CD4-positive, alpha-beta memory T cell (primary cell): ENCODE results near the gene AKAP13. TPM values are rescaled to one million over a fixed set of nuclear protein-coding genes. Genes with fewer than 3 reads are reported as not detected.

ENCODE experiments used
- CTCF ChIA-PET: fragments of 350-600 bp; sonication (Branson Sonifier 250); formaldehyde crosslinking; loops from one replicate; lab custom pipeline; 2021; ENCODE audit warnings: inconsistent platforms; ENCODE audit not compliant: partially characterized antibody; lab: Charles Lee
- POLR2A ChIA-PET: fragments of 350-600 bp; sonication (Branson Sonifier 250); formaldehyde crosslinking; loops from one replicate; lab custom pipeline; 2021; ENCODE audit not compliant: partially characterized antibody; lab: Charles Lee
- DNase-seq, 5 donors: peaks; one replicate each; pipeline versions ENCODE4 v3.0.0 to v3.0.0-alpha.2; 2020 to 2022; ENCODE audit warnings: mixed read lengths in 1 of 5
- H3K27ac ChIP-seq: one replicate; pipeline ENCODE4 v1.7.0; 2013; ENCODE audit warnings: low read depth, low read length
- H3K27me3 ChIP-seq: 2 replicates; pipeline ENCODE4 v1.7.0; 2013; ENCODE audit warnings: mild to moderate bottlenecking, low read length, moderate library complexity; ENCODE audit not compliant: insufficient read depth
- H3K36me3 ChIP-seq: 2 replicates; pipeline ENCODE4 v1.7.0; 2013; ENCODE audit warnings: mild to moderate bottlenecking, low read length, moderate library complexity; ENCODE audit not compliant: insufficient read depth
- H3K4me1 ChIP-seq: 2 replicates; pipeline ENCODE4 v1.7.0; 2013; ENCODE audit warnings: mild to moderate bottlenecking, low read length, moderate library complexity; ENCODE audit not compliant: insufficient read depth
- H3K4me3 ChIP-seq, 2 donors: one replicate each; pipeline ENCODE4 v1.7.0; 2013; ENCODE audit warnings: low read length in 2 of 2, mild to moderate bottlenecking in 1 of 2
- H3K9me3 ChIP-seq, 2 donors: one replicate each; pipeline ENCODE4 v1.7.0; 2013; ENCODE audit warnings: low read length in 2 of 2, control low read depth in 1 of 2; ENCODE audit not compliant: control insufficient read depth in 1 of 2
- H3K27ac Mint-ChIP-seq, 7 donors: one replicate each; pipeline ENCODE4 v1.8.0; 2020 to 2021; ENCODE audit warnings: mixed read lengths in 7 of 7, mild to moderate bottlenecking in 6 of 7, inconsistent platforms in 3 of 7, moderate library complexity in 3 of 7
- H3K27me3 Mint-ChIP-seq, 2 donors: one replicate each; pipeline ENCODE4 v1.8.0; 2020 to 2021; ENCODE audit warnings: mixed read lengths in 2 of 2
- H3K36me3 Mint-ChIP-seq, 2 donors: one replicate each; pipeline ENCODE4 v1.8.0; 2020 to 2021; ENCODE audit warnings: mixed read lengths in 2 of 2, inconsistent platforms in 1 of 2, mild to moderate bottlenecking in 1 of 2
- H3K4me1 Mint-ChIP-seq, 4 donors: one replicate each; pipeline ENCODE4 v1.8.0; 2020 to 2021; ENCODE audit warnings: mixed read lengths in 4 of 4, mild to moderate bottlenecking in 1 of 4
- H3K4me3 Mint-ChIP-seq, 8 donors: one replicate each; pipeline ENCODE4 v1.8.0; 2020 to 2021; ENCODE audit warnings: mixed read lengths in 8 of 8, mild to moderate bottlenecking in 7 of 8, moderate library complexity in 6 of 8, inconsistent platforms in 3 of 8
- H3K9me3 Mint-ChIP-seq, 8 donors: one replicate each; pipeline ENCODE4 v1.8.0; 2020 to 2021; ENCODE audit warnings: mixed read lengths in 8 of 8, mild to moderate bottlenecking in 5 of 8, inconsistent platforms in 3 of 8, moderate library complexity in 1 of 8
- intact Hi-C: fragments of 100-400 bp; cut with micrococcal nuclease; formaldehyde crosslinking; loops from one replicate; pipeline ENCODE4 v1.15.1; 2023
- polyA plus RNA-seq, 2 donors: library from polyadenylated mRNA; unstranded; fragments of 300-500 nt; fragmentation: Illumina TruSeq; gene quantifications; one replicate each; pipeline ENCODE4 v1.2.3, GENCODE V29; 2021
- total RNA-seq, 2 experiments: library from RNA; stranded (reverse); gene quantifications; one replicate each; pipeline ENCODE4 v1.2.3, GENCODE V29; 2021

Gene AKAP13
- total and polyA plus RNA-seq, 4 experiments from 2014 or later, result 68.7 to 319 (median 247) TPM

- CTCF ChIA-PET, result interaction anchor here (1.0 to 5.0 kb wide), 2 partner anchors 12 to 195 kb away, joined by 3 to 36 read pairs; no protein-coding TSS in a partner anchor
- no peaks in the 10 kb centered on the region for H3K9me3 Mint-ChIP-seq
- H3K4me1 ChIP-seq, result peaks cover 55% of the 10 kb centered on the region
- H3K36me3 Mint-ChIP-seq, result peaks cover 18 to 21% of the 10 kb centered on the region in 2 donors
- no peaks in the 10 kb centered on the region for H3K9me3 ChIP-seq
- no peak overlapping the region for H3K4me3 ChIP-seq
- DNase-seq, result no peak
- POLR2A ChIA-PET, result no interaction called here
- H3K27ac Mint-ChIP-seq, result peak overlapping the region in 1 of 7 donors; percentile 8
- H3K4me1 Mint-ChIP-seq, result peaks cover 59 to 86% (median 71%) of the 10 kb centered on the region in 4 donors
- H3K27me3 ChIP-seq, result no peaks in the 10 kb centered on the region
- intact Hi-C loops, result no loop called here
- H3K27ac ChIP-seq, result no peak overlapping the region
- H3K4me3 Mint-ChIP-seq, result no peak overlapping the region
- no peaks in the 10 kb centered on the region for H3K36me3 ChIP-seq
- H3K27me3 Mint-ChIP-seq, result no peaks in the 10 kb centered on the region
Observed at GRCh38 chr15:85492406-85492805, 112.0 kb downstream of the AKAP13 start.

- Mint-ChIP-seq H3K36me3 (peaks cover 12 to 15% of the 10 kb centered on the region in 2 donors), H3K27me3 (no peaks in the 10 kb centered on the region), H3K27ac (peak overlapping the region in 4 of 7 donors; percentile 57 to 98 (median 83)), H3K4me1 (peaks cover 63 to 88% (median 73%) of the 10 kb centered on the region in 4 donors), H3K9me3 (no peaks in the 10 kb centered on the region), H3K4me3 (peak overlapping the region in 1 of 8 donors; percentile 55)
- POLR2A ChIA-PET, result interaction anchor here (1.0 kb wide), 1 partner anchor 114 kb away, joined by 3 read pairs; no protein-coding TSS in a partner anchor
- Histone ChIP-seq H3K36me3 (no peaks in the 10 kb centered on the region), H3K27me3 (no peaks in the 10 kb centered on the region), H3K9me3 (no peaks in the 10 kb centered on the region), H3K27ac (no peak overlapping the region), H3K4me1 (peaks cover 60% of the 10 kb centered on the region), H3K4me3 (no peak overlapping the region)
- DNase-seq, result no peak
- CTCF ChIA-PET, result interaction anchor here (1.0 to 2.9 kb wide), 3 partner anchors 10 to 14 kb away, joined by 3 to 13 read pairs (median 3); no protein-coding TSS in a partner anchor
- intact Hi-C loops, result no loop called here
Observed at GRCh38 chr15:85493260-85493659, 112.9 kb downstream of the AKAP13 start.

DNA sequence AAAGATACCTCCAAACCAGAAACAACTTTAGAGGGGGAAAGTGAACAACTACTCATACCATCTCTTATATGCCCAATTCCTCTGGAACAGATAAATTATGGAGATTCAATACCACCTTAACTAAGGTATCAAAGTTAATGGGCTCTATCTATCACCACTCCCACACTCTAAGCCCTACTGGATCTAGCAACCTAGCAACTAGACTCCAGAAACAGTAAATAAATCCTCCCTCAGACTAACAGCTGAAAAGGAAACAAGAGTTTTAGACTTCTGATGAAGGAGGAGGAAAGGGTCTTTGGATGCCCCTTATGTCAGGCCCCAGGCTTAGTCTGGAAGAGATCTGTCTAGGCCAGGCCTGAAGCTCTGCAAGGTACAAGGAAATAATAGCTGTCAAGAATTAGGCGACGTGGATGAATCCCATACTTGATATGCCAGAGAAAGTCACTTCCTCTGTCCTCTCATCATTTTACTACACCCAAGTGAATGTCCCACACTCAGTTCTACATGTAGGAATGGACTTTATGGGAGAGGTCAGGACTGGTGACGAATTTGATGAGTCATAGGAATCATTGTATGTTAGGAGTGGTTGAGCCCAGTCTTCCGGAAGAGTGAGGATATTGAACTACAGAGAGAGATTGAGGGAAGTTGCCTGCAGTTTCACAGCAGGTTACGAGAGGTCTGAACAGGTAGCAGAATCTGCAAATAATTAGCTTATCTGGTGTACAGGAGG, 113.8 kb downstream of the AKAP13 start:
- peak; percentile 15 to 59 (median 33) for DNase-seq
- H3K9me3 ChIP-seq, result no peaks in the 10 kb centered on the region
- Mint-ChIP-seq H3K27me3 (no peaks in the 10 kb centered on the region), H3K4me1 (peaks cover 60 to 88% (median 73%) of the 10 kb centered on the region in 4 donors), H3K4me3 (peak overlapping the region in 6 of 8 donors; percentile 5 to 64 (median 52)), H3K36me3 (peaks cover 9 to 13% of the 10 kb centered on the region in 2 donors), H3K27ac (peak overlapping the region; percentile 57 to 98 (median 89)), H3K9me3 (no peaks in the 10 kb centered on the region)
- no peak overlapping the region for H3K27ac ChIP-seq
- H3K36me3 ChIP-seq, result no peaks in the 10 kb centered on the region
- H3K4me1 ChIP-seq, result peaks cover 60% of the 10 kb centered on the region
- intact Hi-C loops, result no loop called here
- POLR2A ChIA-PET, result interaction anchor here (1.0 kb wide), 1 partner anchor 115 kb away, joined by 3 read pairs; no protein-coding TSS in a partner anchor
- CTCF ChIA-PET, result interaction anchor here (1.2 to 2.9 kb wide), 3 partner anchors 10 to 11 kb away, joined by 3 to 13 read pairs (median 4); no protein-coding TSS in a partner anchor
- no peak overlapping the region for H3K4me3 ChIP-seq
- H3K27me3 ChIP-seq, result no peaks in the 10 kb centered on the region

- no peak for DNase-seq
- Mint-ChIP-seq H3K27ac (peak overlapping the region in 4 of 7 donors; percentile 12 to 98 (median 46)), H3K9me3 (no peaks in the 10 kb centered on the region), H3K27me3 (no peaks in the 10 kb centered on the region), H3K4me1 (peaks cover 63 to 88% (median 75%) of the 10 kb centered on the region in 4 donors), H3K36me3 (peaks cover 8 to 10% of the 10 kb centered on the region in 2 donors), H3K4me3 (no peak overlapping the region)
- ChIA-PET CTCF (interaction anchor here (1.2 to 2.9 kb wide), 2 partner anchors 9 to 10 kb away, joined by 4 to 13 read pairs; no protein-coding TSS in a partner anchor), POLR2A (no interaction called here)
- Histone ChIP-seq H3K27me3 (no peaks in the 10 kb centered on the region), H3K9me3 (no peaks in the 10 kb centered on the region), H3K4me1 (peaks cover 60% of the 10 kb centered on the region), H3K36me3 (no peaks in the 10 kb centered on the region), H3K27ac (no peak overlapping the region), H3K4me3 (no peak overlapping the region)
- intact Hi-C loops, result no loop called here
Observed at GRCh38 chr15:85495096-85495495, 114.7 kb downstream of the AKAP13 start.

- H3K27me3 Mint-ChIP-seq, result no peaks in the 10 kb centered on the region
- H3K4me3 Mint-ChIP-seq, result peak overlapping the region in 1 of 8 donors; percentile 2
- DNase-seq, result no peak
- ChIA-PET CTCF (interaction anchor here (1.2 to 2.9 kb wide), 2 partner anchors 9 to 10 kb away, joined by 4 to 13 read pairs; no protein-coding TSS in a partner anchor), POLR2A (no interaction called here)
- no peak overlapping the region for H3K4me3 ChIP-seq
- H3K27ac Mint-ChIP-seq, result peak overlapping the region in 4 of 7 donors; percentile 39 to 72 (median 53)
- H3K36me3 ChIP-seq, result no peaks in the 10 kb centered on the region
- H3K4me1 ChIP-seq, result peaks cover 60% of the 10 kb centered on the region
- H3K9me3 Mint-ChIP-seq, result no peaks in the 10 kb centered on the region
- H3K36me3 Mint-ChIP-seq, result peaks cover 6 to 8% of the 10 kb centered on the region in 2 donors
- intact Hi-C loops, result no loop called here
- no peaks in the 10 kb centered on the region for H3K27me3 ChIP-seq
- no peak overlapping the region for H3K27ac ChIP-seq
- no peaks in the 10 kb centered on the region for H3K9me3 ChIP-seq
- peaks cover 64 to 88% (median 75%) of the 10 kb centered on the region in 4 donors for H3K4me1 Mint-ChIP-seq
Observed at GRCh38 chr15:85495544-85495943, 115.1 kb downstream of the AKAP13 start.

GRCh38 chr15:85496151-85496550, 115.7 kb downstream of the AKAP13 start:
- DNase-seq, result peak in 1 of 5 donors; percentile 14
- H3K4me1 Mint-ChIP-seq, result peaks cover 65 to 88% (median 76%) of the 10 kb centered on the region in 4 donors
- peaks cover 63% of the 10 kb centered on the region for H3K4me1 ChIP-seq
- H3K4me3 ChIP-seq, result no peak overlapping the region
- intact Hi-C loops, result no loop called here
- H3K27ac Mint-ChIP-seq, result peak overlapping the region in 3 of 7 donors; percentile 19 to 72 (median 53)
- no peaks in the 10 kb centered on the region for H3K27me3 Mint-ChIP-seq
- H3K9me3 ChIP-seq, result no peaks in the 10 kb centered on the region
- no peak overlapping the region for H3K27ac ChIP-seq
- H3K4me3 Mint-ChIP-seq, result peak overlapping the region in 1 of 8 donors; percentile 2
- no peaks in the 10 kb centered on the region for H3K9me3 Mint-ChIP-seq
- H3K36me3 Mint-ChIP-seq, result peaks cover 0 to 5% of the 10 kb centered on the region in 2 donors
- no peaks in the 10 kb centered on the region for H3K27me3 ChIP-seq
- POLR2A ChIA-PET, result no interaction called here
- CTCF ChIA-PET, result interaction anchor here (1.3 kb wide), 1 partner anchor 9 kb away, joined by 5 read pairs; no protein-coding TSS in a partner anchor
- no peaks in the 10 kb centered on the region for H3K36me3 ChIP-seq
